ENCODE results near the gene ST6GALNAC5.

DNA sequence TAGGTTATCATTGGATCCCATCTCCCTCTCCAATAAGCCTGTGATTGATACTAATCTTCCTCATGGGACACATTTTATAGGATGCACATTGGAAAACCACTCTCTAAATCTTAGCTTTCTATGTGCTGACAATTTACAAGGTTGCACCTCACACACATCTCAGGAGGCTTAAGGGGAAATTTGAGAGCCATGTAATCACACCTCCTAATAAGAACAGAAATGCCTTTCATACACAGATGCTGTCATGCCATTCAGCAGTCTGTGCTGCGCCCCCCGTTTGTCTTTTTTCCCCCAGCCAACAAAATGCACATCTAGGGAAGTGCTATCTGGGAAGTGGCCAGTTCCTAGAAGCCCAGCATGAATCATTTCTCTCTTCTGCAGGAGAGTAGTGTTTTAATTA is 154.5 kb downstream of the ST6GALNAC5 start:
- TF ChIP-seq, protein P1, sequence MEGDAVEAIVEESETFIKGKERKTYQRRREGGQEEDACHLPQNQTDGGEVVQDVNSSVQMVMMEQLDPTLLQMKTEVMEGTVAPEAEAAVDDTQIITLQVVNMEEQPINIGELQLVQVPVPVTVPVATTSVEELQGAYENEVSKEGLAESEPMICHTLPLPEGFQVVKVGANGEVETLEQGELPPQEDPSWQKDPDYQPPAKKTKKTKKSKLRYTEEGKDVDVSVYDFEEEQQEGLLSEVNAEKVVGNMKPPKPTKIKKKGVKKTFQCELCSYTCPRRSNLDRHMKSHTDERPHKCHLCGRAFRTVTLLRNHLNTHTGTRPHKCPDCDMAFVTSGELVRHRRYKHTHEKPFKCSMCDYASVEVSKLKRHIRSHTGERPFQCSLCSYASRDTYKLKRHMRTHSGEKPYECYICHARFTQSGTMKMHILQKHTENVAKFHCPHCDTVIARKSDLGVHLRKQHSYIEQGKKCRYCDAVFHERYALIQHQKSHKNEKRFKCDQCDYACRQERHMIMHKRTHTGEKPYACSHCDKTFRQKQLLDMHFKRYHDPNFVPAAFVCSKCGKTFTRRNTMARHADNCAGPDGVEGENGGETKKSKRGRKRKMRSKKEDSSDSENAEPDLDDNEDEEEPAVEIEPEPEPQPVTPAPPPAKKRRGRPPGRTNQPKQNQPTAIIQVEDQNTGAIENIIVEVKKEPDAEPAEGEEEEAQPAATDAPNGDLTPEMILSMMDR (IDR thresholded peaks at IDR 0.05) = no peak
- TF ChIP-seq EP300 (IDR thresholded peaks at IDR 0.05) = no peak

Data from sigmoid colon (tissue), 4 donors.